Endothelial cell of umbilical vein (primary cell): Measurements from ENCODE around the gene CARMIL3.

Experiments used
- JUN ChIP-seq: IDR thresholded peaks from 2 replicates; pipeline ENCODE4 v1.6.1; 2011; ENCODE audit warnings: borderline replicate concordance, low read depth; ENCODE audit not compliant: insufficient read length, insufficient read depth
- TF ChIP-seq, protein P1 (sequence below), 2 donors: IDR thresholded peaks; 1 replicate in 1 of 2; 2 replicates in 1 of 2; pipeline ENCODE4 v1.5.1; 2011; ENCODE audit warnings: low read length in 2 of 2, mild to moderate bottlenecking in 2 of 2, moderate library complexity in 2 of 2, control low read depth in 1 of 2, inconsistent platforms in 1 of 2, low read depth in 1 of 2; ENCODE audit not compliant: insufficient read depth in 1 of 2; ENCODE audit errors: extremely low read depth in 1 of 2

DNA sequence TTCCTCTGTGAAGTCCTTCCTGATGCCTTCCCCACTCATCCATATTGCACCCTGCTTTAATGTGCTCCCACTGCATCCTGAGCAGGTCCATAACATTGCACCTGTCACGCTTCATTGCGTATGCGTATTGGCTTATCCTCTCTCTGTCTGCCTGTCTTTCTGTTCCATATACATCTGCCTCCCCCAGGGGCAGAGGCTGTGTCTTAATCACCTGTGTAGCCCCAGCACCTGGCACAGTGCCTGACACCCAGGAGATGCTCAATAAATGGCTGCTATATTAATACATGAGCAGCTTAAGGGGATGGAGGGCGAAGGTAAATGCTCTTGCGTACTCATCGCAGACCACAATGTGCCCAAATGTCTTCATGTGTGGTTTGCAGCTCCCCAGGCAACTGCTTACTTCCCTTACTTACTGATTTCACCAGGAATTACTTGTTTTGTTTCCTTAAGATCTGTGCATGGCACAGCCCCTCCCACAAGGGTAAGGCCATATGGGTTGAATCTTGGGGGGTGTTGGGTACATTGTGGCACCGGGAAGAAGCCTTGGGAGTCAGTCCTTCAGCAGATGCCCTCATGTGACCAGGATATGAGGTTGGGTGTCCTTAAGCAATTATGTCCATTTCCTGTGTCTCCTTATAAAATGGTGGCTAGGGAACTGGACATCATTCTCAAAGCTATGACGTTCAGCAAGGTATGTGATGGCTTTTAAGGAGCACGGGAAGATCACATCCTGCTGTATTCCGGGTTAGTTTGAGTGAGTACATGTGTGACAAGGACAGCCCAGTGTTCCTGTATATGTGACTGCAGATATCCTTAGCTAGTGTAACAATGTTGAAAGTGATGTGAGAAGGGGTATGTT, 18.7 kb downstream of the CARMIL3 start:
- TF ChIP-seq, protein P1, sequence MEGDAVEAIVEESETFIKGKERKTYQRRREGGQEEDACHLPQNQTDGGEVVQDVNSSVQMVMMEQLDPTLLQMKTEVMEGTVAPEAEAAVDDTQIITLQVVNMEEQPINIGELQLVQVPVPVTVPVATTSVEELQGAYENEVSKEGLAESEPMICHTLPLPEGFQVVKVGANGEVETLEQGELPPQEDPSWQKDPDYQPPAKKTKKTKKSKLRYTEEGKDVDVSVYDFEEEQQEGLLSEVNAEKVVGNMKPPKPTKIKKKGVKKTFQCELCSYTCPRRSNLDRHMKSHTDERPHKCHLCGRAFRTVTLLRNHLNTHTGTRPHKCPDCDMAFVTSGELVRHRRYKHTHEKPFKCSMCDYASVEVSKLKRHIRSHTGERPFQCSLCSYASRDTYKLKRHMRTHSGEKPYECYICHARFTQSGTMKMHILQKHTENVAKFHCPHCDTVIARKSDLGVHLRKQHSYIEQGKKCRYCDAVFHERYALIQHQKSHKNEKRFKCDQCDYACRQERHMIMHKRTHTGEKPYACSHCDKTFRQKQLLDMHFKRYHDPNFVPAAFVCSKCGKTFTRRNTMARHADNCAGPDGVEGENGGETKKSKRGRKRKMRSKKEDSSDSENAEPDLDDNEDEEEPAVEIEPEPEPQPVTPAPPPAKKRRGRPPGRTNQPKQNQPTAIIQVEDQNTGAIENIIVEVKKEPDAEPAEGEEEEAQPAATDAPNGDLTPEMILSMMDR (IDR thresholded peaks at IDR 0.05; ENCODE audit: extremely low read depth in 1 of 2, insufficient read depth in 1 of 2, low read depth in 1 of 2, low read length in 2 of 2), result no peak
- TF ChIP-seq JUN, result no peak
